ENCODE data around the gene ANO8. TPM values are rescaled to one million over a fixed set of nuclear protein-coding genes. Genes with fewer than 3 reads are reported as not detected.

Gene ANO8
- total RNA-seq, 1 experiment from 2014 or later, result 21.9 TPM

- Histone ChIP-seq H2AFZ (ENCODE audit: low read length) (no peak overlapping the region), H3K23me2 (ENCODE audit: insufficient read length, low read depth, low read length, poor library complexity, severe bottlenecking) (peaks cover 5% of the 10 kb centered on the region), H2AK5ac (ENCODE audit: insufficient read length, low read length) (no peak overlapping the region), H4K5ac (ENCODE audit: insufficient read length, low read depth, low read length) (no peak overlapping the region), H2BK15ac (ENCODE audit: low read depth, low read length) (no peak overlapping the region), H2BK120ac (ENCODE audit: low read depth, low read length, poor library complexity, severe bottlenecking) (no peak overlapping the region), H3K4me1 (ENCODE audit: insufficient read depth, low read length) (no peaks in the 10 kb centered on the region), H3K27ac (ENCODE audit: insufficient read length, low read depth, low read length) (no peak overlapping the region), H3K4ac (ENCODE audit: low read depth, low read length) (no peak overlapping the region), H2BK12ac (ENCODE audit: insufficient read length, low read depth, low read length) (no peak overlapping the region), H3K27me3 (ENCODE audit: insufficient read depth, low read length) (no peaks in the 10 kb centered on the region; the same call in 1 of the 2 replicates), H3T11ph (ENCODE audit: low read length) (no peak overlapping the region), H2BK5ac (ENCODE audit: insufficient read length, low read length) (no peak overlapping the region), H3K79me1 (ENCODE audit: insufficient read depth, low read depth, low read length, poor library complexity, severe bottlenecking) (no peaks in the 10 kb centered on the region), H4K20me1 (ENCODE audit: control insufficient read depth, insufficient read depth, insufficient read length) (peaks cover 4% of the 10 kb centered on the region), H3K23ac (ENCODE audit: insufficient read length, low read depth, low read length) (no peak overlapping the region), H3K79me2 (ENCODE audit: insufficient read depth, low read length) (no peaks in the 10 kb centered on the region), H3K9me3 (ENCODE audit: control insufficient read depth, low read depth, low read length) (no peaks in the 10 kb centered on the region), H4K8ac (replicated peaks; ENCODE audit: insufficient read length, low read depth, low read length) (no peak overlapping the region), H3K14ac (ENCODE audit: insufficient read depth, low read length) (peak overlapping the region; percentile 75), H3K18ac (ENCODE audit: insufficient read length, low read depth, low read length) (peak overlapping the region; percentile 52), H2BK20ac (ENCODE audit: low read depth, low read length, poor library complexity, severe bottlenecking) (no peak overlapping the region), H3K4me2 (ENCODE audit: insufficient read depth, insufficient read length, low read length) (peak overlapping the region; percentile 50), H3K9ac (ENCODE audit: extremely low read depth, insufficient read length, low read length) (no peak overlapping the region), H3K56ac (ENCODE audit: insufficient read length, low read depth, low read length) (no peak overlapping the region), H4K91ac (ENCODE audit: insufficient read length, low read depth, low read length) (no peak overlapping the region)
- H3K27me3 Mint-ChIP-seq (ENCODE audit: low read depth), result peaks cover 7% of the 10 kb centered on the region
- peaks cover 4 to 5% of the 10 kb centered on the region in 2 experiments; a peak in 2 of 4 replicates for H3K4me1 Mint-ChIP-seq
- H3K27ac Mint-ChIP-seq, result 0 out of 7 replicates have a peak overlapping the region, but pooled peaks of 1 of the 3 experiments have one; percentile 82
- peak overlapping the region; percentile 75 to 90 for H3K4me3 Mint-ChIP-seq
- no CpG with 5 or more reads among the region's 45 CpGs for WGBS (ENCODE audit: extremely low coverage, insufficient read length, low lambda C conversion rate)
- H3K9me3 Mint-ChIP-seq, result no peaks in the 10 kb centered on the region; a peak in 1 of 5 replicates
- TF ChIP-seq CTCF (conservative IDR thresholded peaks at IDR 0.05), result peak; percentile 97
- DNase-seq, result peak; percentile 92
- peaks cover 27 to 32% (median 27%) of the 10 kb centered on the region in 3 experiments for H3K36me3 Mint-ChIP-seq (ENCODE audit: insufficient read depth in 1 of 3, low read depth in 3 of 3)
Measured at GRCh38 chr19:17282488-17283125, 52.0 kb downstream of the ANO8 start.
